Liver (tissue), 3 donors: Measurements from ENCODE around the gene ARFGAP2.
"Not testable (repeated sequence)": the region's sequence is repeated elsewhere in the genome, so short reads cannot be mapped to it uniquely, and the experiment has no call there.

Source experiments
- ATF3 ChIP-seq: IDR thresholded peaks from 2 replicates; pipeline ENCODE4 v1.6.1; 2016; ENCODE audit warnings: antibody characterized with exemption
- REST ChIP-seq: IDR thresholded peaks from 2 replicates; pipeline ENCODE4 v1.6.1; 2016; ENCODE audit warnings: antibody characterized with exemption, mild to moderate bottlenecking
- YY1 ChIP-seq: IDR thresholded peaks from 2 replicates; pipeline ENCODE4 v1.6.1; 2016; ENCODE audit warnings: antibody characterized with exemption, mild to moderate bottlenecking
- TF ChIP-seq, protein P1 (sequence below): fragments of 150-350 bp; IDR thresholded peaks from 2 replicates; pipeline ENCODE4 v1.5.1; 2017; ENCODE audit warnings: improper control_type of control experiment, low read depth, low read length; ENCODE audit not compliant: missing input control
- donor health status: healthy.
- donor health status: healthy.

DNA sequence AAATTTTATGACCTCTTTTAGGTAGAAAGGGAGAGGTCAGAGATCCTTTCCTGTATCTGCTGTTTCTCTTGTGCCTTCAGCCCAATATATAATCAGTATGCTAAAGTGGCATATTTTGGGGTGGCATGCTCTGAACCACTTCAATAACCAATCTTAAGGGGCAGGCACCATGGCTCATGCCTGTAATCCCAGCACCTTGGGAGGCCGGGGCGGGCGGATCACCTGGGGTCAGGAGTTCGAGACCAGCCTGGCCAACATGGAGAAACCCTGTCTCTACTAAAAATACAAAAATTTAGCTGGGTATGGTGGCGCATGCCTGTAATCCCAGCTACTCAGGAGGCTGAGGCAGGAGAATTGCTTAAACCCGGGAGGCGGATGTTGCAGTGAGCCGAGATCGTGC, 21.5 kb upstream of the ARFGAP2 start:
- TF ChIP-seq, protein P1, sequence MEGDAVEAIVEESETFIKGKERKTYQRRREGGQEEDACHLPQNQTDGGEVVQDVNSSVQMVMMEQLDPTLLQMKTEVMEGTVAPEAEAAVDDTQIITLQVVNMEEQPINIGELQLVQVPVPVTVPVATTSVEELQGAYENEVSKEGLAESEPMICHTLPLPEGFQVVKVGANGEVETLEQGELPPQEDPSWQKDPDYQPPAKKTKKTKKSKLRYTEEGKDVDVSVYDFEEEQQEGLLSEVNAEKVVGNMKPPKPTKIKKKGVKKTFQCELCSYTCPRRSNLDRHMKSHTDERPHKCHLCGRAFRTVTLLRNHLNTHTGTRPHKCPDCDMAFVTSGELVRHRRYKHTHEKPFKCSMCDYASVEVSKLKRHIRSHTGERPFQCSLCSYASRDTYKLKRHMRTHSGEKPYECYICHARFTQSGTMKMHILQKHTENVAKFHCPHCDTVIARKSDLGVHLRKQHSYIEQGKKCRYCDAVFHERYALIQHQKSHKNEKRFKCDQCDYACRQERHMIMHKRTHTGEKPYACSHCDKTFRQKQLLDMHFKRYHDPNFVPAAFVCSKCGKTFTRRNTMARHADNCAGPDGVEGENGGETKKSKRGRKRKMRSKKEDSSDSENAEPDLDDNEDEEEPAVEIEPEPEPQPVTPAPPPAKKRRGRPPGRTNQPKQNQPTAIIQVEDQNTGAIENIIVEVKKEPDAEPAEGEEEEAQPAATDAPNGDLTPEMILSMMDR = not testable (repeated sequence)
- TF ChIP-seq REST, ATF3, YY1: not testable (repeated sequence)
